Activated T-helper 1 cell treated with anti-CD3 and anti-CD28 coated beads, Interleukin-2, amount 50 U/mL, for 16 hours (primary cell): ENCODE results near the gene DNAJC15.

Experiments
- DNase-seq, 2 donors: peaks; one replicate each; pipeline ENCODE4 v3.0.0-alpha.2; 2020; ENCODE audit warnings: low read depth in 1 of 2, low spot score in 1 of 2

Gene DNAJC15

GRCh38 chr13:43153436-43154090 lies 130.2 kb downstream of the DNAJC15 start:
- no peak for DNase-seq

DNA sequence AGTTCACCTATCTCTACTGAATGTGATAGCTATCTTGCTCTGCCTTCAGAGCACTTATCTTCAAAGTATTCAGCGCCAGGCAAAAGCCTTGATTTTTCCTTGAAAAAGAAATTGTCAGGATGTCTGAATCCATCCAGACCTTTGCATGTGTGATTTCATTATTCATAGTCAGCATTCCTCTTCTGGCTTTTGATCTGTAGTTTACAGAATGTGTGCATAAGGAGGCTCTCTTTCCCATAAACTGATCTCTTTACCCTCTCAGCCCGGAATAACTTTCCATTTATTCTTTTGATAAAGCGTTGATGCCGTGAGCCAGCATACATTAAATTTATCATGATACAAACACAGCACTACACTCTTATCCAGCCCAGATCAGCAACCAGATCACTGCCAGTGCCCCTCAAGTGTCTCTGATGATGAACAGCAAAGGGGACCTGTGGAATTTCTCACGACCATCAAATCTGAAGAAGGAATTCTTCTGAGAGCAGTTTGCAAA lies 130.8 kb downstream of the DNAJC15 start:
- no peak for DNase-seq

GRCh38 chr13:43154839-43155238 lies 131.5 kb downstream of the DNAJC15 start:
- no peak for DNase-seq

DNA sequence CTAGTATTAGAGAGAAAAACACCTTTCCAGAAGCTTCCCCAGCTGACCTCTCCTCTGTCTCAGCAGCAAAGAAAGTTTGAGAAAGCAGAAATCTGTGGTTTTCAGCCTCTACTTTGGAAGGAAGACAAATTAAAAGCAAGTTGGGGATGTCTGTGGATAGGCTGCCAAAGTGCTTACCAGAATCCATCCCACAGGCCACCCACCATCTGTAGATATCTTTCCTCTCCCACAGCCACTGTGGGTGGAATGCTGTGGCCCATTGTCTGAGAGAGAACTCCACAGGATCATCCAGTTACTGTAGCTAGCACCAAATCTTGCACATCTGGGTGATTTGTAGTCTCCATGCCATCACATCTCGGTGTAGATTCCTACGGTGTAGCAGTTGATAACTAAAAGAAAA lies 133.5 kb downstream of the DNAJC15 start:
- no peak for DNase-seq

DNA sequence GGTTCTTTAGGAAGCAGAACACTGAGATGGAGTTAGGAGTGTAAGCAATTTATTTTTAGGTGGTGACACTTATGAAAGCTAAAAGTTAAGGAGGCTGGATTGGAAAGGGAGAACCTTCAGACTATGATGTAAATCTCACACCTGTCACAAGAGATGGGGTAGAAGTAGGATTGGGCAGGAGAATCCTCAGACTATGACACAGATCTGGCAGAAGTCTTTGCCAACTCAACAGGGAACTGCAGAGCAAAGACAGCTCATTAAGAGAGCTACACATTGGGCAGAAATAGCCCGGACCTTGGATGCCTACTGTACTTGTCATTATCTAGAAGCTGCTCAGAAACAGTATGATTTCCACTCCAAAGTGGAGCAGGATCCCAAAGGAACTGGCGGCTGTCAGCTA lies 134.4 kb downstream of the DNAJC15 start:
- no peak for DNase-seq

DNA sequence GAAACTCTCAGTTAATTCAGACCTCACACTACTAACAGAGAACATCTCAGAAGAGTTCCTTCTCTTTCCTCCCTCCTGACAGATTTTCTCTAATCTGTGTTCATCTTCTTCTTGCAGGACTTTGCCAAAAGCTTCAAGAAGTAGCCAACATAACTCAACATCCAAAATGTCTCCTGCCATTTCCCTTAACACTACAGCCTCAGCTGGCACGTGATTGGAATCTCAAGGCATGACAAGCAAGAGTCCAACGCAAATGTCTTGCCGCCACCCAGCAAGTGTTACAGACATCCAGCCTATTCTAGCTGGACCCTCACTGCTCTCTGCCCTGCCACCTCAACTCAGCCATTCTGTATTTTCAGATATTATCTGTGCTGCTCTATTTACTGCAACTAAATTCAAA lies 135.1 kb downstream of the DNAJC15 start:
- no peak for DNase-seq

GRCh38 chr13:43159026-43159461 lies 135.7 kb downstream of the DNAJC15 start:
- no peak for DNase-seq
